ENCODE measurements around the gene BAZ2B.

GRCh38 chr2:159409116-159409800, 207.1 kb downstream of the BAZ2B start:
- TF ChIP-seq POLR2A (IDR thresholded peaks at IDR 0.05) (no peak), CTCF (IDR thresholded peaks at IDR 0.05) (no peak)

All from testis (tissue), 2 donors.